K562 (cell line): Measurements from ENCODE around the gene GAPDH. TPM values are rescaled to one million over a fixed set of nuclear protein-coding genes. Genes with fewer than 3 reads are reported as not detected.

Experiments used
- ATF1 ChIP-seq, 2 experiments: fragments of 450-650 bp in 1 of 2; IDR thresholded peaks; 2 replicates each; pipeline ENCODE4 v1.6.1; 2016; ENCODE audit warnings: missing compliant biosample characterization in 1 of 2, missing genetic modification characterization in 1 of 2
- BMI1 ChIP-seq: fragments of 150-350 bp; IDR thresholded peaks from 2 replicates; pipeline ENCODE4 v1.6.1; 2014; ENCODE audit warnings: low read length
- BRCA1 ChIP-seq, 2 experiments: fragments of 450-650 bp in 1 of 2; sonication (generic) in 1 of 2; formaldehyde crosslinking in 1 of 2; IDR thresholded peaks; 2 replicates each; pipeline versions ENCODE4 v1.5.0 to v1.6.1; 2017 to 2020; ENCODE audit warnings: mild to moderate bottlenecking in 1 of 2, missing genetic modification reagents in 1 of 2
- FOXK1 ChIP-seq: sonication (generic); formaldehyde crosslinking; IDR thresholded peaks from 2 replicates; pipeline ENCODE4 v1.8.0; 2022; ENCODE audit warnings: missing genetic modification reagents, mild to moderate bottlenecking, borderline replicate concordance
- HMGN3 ChIP-seq: IDR thresholded peaks from 2 replicates; pipeline ENCODE4 v1.6.1; 2011; ENCODE audit warnings: borderline replicate concordance, low read depth, mild to moderate bottlenecking, mixed read lengths, low read length; ENCODE audit not compliant: insufficient read length; ENCODE audit errors: extremely low read depth
- HOXB6 ChIP-seq: fragments of 250-450 bp; sonication (Bioruptor Pico); IDR thresholded peaks from 2 replicates; pipeline ENCODE4 v1.5.1; 2022; ENCODE audit warnings: mild to moderate bottlenecking, borderline replicate concordance
- NFE2L1 ChIP-seq: fragments of 450-650 bp; IDR thresholded peaks from 2 replicates; pipeline ENCODE4 v1.6.1; 2016; ENCODE audit warnings: missing genetic modification characterization, low read depth, mild to moderate bottlenecking, missing compliant biosample characterization, moderate library complexity, borderline replicate concordance
- PHB ChIP-seq: fragments of 250-450 bp; sonication (Bioruptor Pico); IDR thresholded peaks from 2 replicates; pipeline ENCODE4 v1.5.0; 2021
- RAD51 ChIP-seq: fragments of 450-650 bp; IDR thresholded peaks from 2 replicates; pipeline ENCODE4 v1.7.1; 2016; ENCODE audit warnings: low read depth, mild to moderate bottlenecking, borderline replicate concordance
- RBM14 ChIP-seq: fragments of 200-400 bp; formaldehyde crosslinking; IDR thresholded peaks from 2 replicates; pipeline ENCODE4 v1.6.1; 2018; ENCODE audit warnings: low read depth, mild to moderate bottlenecking, low read length, moderate library complexity, borderline replicate concordance; ENCODE audit not compliant: insufficient read depth
- SAFB ChIP-seq: fragments of 200-400 bp; formaldehyde crosslinking; IDR thresholded peaks from 2 replicates; pipeline ENCODE4 v1.6.1; 2017; ENCODE audit warnings: low read depth, low read length, borderline replicate concordance
- SRSF3 ChIP-seq: fragments of 200-400 bp; formaldehyde crosslinking; IDR thresholded peaks from 2 replicates; pipeline ENCODE4 v1.6.1; 2016; ENCODE audit warnings: mild to moderate bottlenecking, low read length, moderate library complexity; ENCODE audit not compliant: insufficient read depth
- TAF15 ChIP-seq: fragments of 200-400 bp; formaldehyde crosslinking; IDR thresholded peaks from 2 replicates; pipeline ENCODE4 v1.6.1; 2017; ENCODE audit warnings: mild to moderate bottlenecking, low read depth, low read length, moderate library complexity
- ZC3H4 ChIP-seq: sonication (generic); formaldehyde crosslinking; IDR thresholded peaks from 2 replicates; pipeline ENCODE4 v1.9.0; 2021; ENCODE audit warnings: missing genetic modification reagents, borderline replicate concordance
- ZKSCAN8 ChIP-seq: fragments of 200-800 bp; sonication (Bioruptor generic); IDR thresholded peaks from 2 replicates; pipeline ENCODE4 v1.6.1; 2016; ENCODE audit warnings: missing genetic modification characterization, missing compliant biosample characterization
- ZNF140 ChIP-seq: fragments of 250-450 bp; sonication (Bioruptor Pico); IDR thresholded peaks from 2 replicates; pipeline ENCODE4 v1.8.0; 2021; ENCODE audit warnings: moderate library complexity, mild to moderate bottlenecking, inconsistent platforms
- ZNF184 ChIP-seq: sonication (generic); formaldehyde crosslinking; IDR thresholded peaks from 2 replicates; pipeline ENCODE4 v1.5.0; 2020; ENCODE audit warnings: missing genetic modification reagents
- ZNF24 ChIP-seq: fragments of 450-650 bp; IDR thresholded peaks from 2 replicates; pipeline ENCODE4 v1.6.1; 2016
- ZNF3 ChIP-seq: fragments of 250-450 bp; sonication (Bioruptor Pico); IDR thresholded peaks from 2 replicates; pipeline ENCODE4 v1.5.0; 2021; ENCODE audit warnings: mild to moderate bottlenecking, moderate library complexity
- ZNF436 ChIP-seq: fragments of 250-450, 450-650 bp; sonication (Bioruptor Pico); formaldehyde crosslinking; IDR thresholded peaks from 2 replicates; pipeline ENCODE4 v1.7.0; 2020; ENCODE audit warnings: mild to moderate bottlenecking
- polyA plus RNA-seq, 8 experiments: library from polyadenylated mRNA; depleted of rRNA in 4 of 8; stranded (reverse) in 5 of 8; unstranded in 3 of 8; fragments of >200 nt; fragmentation: Nextera tagmentation in 2 of 8; fragmentation: Illumina TruSeq in 1 of 8; extraction: Ambion mirVana in 2 of 8; extraction: Trizol in 1 of 8; gene quantifications; 2 replicates each; pipeline versions ENCODE4 v1.2.1 to v1.2.3, GENCODE V29; 2011 to 2014; ENCODE audit warnings: inconsistent platforms in 1 of 8, missing spikeins in 1 of 8
- total RNA-seq, 7 experiments: library from RNA; depleted of rRNA in 6 of 7; stranded (reverse); fragments of >200 nt in 6 of 7; fragmentation: Illumina TruSeq in 2 of 7; extraction: Trizol in 2 of 7; gene quantifications; 2 replicates each; pipeline versions ENCODE4 v1.2.1 to v1.2.3, GENCODE V29; 2011 to 2021; ENCODE audit warnings: low replicate concordance in 1 of 7
- TF ChIP-seq, protein P1 (sequence below): sonication (generic); formaldehyde crosslinking; IDR thresholded peaks from 2 replicates; pipeline ENCODE4 v1.8.1; 2022; ENCODE audit warnings: missing genetic modification reagents
- TF ChIP-seq, protein P2 (sequence below), 2 experiments: fragments of 450-650 bp; IDR thresholded peaks; 2 replicates each; pipeline ENCODE4 v1.6.1; 2016
- TF ChIP-seq, protein P3 (sequence below): fragments of 250-450 bp; sonication (Bioruptor Pico); IDR thresholded peaks from 2 replicates; pipeline ENCODE4 v1.4.0; 2020; ENCODE audit warnings: mild to moderate bottlenecking, moderate library complexity, borderline replicate concordance

GAPDH gene
- total and polyA plus RNA-seq, 9 of the 15 experiments (the other 6 are each of a cell fraction or from before 2014, with no cell fraction given), result 2,206 to 6,793 (median 4,217) TPM

DNA sequence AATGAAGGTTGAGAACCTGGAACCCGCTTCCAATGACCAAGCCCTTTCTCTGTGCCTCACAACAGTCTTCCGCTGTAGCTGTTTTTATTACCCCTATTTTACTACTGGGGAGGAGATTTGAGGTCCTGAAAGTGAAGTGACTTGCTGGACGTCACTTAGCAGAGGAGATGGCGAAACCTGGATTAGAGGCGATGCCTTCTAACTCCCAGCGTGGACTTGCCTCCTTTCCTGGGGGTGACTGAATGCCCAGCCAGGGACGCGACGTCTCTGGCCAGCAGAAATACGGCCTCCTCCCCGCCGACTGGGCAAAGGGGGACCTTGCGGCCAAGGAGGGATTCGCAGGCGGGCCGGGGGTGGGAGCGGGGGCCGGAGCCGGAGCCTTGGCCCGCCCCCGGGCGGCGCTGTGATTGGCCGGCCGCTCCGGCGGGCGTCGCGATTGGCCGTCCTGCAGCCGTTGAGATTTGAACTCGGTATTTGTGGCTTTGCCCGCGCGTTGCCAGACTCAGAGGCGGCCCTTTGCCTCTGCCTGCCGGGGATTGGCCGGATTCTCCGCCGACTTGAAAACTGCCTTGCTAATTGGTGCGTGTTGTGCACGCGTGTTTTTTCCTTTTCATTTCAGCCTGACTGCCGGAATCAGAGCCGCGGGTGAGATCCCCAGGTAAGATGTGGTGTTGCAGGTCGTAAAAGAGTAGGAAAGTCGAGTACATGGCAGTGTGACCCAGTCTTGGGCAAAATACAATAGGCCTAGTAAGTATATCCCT lies 40.6 kb upstream of the GAPDH start, which contains the start of gene NCAPD2 (continued):
- TF ChIP-seq, protein P1, sequence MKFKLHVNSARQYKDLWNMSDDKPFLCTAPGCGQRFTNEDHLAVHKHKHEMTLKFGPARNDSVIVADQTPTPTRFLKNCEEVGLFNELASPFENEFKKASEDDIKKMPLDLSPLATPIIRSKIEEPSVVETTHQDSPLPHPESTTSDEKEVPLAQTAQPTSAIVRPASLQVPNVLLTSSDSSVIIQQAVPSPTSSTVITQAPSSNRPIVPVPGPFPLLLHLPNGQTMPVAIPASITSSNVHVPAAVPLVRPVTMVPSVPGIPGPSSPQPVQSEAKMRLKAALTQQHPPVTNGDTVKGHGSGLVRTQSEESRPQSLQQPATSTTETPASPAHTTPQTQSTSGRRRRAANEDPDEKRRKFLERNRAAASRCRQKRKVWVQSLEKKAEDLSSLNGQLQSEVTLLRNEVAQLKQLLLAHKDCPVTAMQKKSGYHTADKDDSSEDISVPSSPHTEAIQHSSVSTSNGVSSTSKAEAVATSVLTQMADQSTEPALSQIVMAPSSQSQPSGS (CRISPR knock-in tag), result no peak
- no peak for TF ChIP-seq ZNF3 (CRISPR knock-in tag)
- TF ChIP-seq ATF1 (CRISPR knock-in tag; IDR thresholded peaks at IDR 0.05), result no peak
- peak; percentile 65 for TF ChIP-seq ATF1 (tag; IDR thresholded peaks at IDR 0.05)
- TF ChIP-seq SAFB, result peak; percentile 60; the same call in 1 of the 2 replicates
- no peak for TF ChIP-seq RBM14
- no peak for TF ChIP-seq BMI1
- TF ChIP-seq, protein P2, sequence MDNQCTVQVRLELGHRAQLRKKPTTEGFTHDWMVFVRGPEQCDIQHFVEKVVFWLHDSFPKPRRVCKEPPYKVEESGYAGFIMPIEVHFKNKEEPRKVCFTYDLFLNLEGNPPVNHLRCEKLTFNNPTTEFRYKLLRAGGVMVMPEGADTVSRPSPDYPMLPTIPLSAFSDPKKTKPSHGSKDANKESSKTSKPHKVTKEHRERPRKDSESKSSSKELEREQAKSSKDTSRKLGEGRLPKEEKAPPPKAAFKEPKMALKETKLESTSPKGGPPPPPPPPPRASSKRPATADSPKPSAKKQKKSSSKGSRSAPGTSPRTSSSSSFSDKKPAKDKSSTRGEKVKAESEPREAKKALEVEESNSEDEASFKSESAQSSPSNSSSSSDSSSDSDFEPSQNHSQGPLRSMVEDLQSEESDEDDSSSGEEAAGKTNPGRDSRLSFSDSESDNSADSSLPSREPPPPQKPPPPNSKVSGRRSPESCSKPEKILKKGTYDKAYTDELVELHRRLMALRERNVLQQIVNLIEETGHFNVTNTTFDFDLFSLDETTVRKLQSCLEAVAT (IDR thresholded peaks at IDR 0.05), result no peak
- TF ChIP-seq ZNF436 (CRISPR knock-in tag), result no peak
- TF ChIP-seq TAF15, result no peak
- no peak for TF ChIP-seq PHB
- no peak for TF ChIP-seq ZKSCAN8 (CRISPR knock-in tag)
- no peak for TF ChIP-seq ZNF140 (CRISPR knock-in tag)
- no peak for TF ChIP-seq FOXK1 (CRISPR knock-in tag)
- no peak for TF ChIP-seq NFE2L1
- TF ChIP-seq BRCA1 (IDR thresholded peaks at IDR 0.05), result no peak
- no peak for TF ChIP-seq BRCA1 (CRISPR knock-in tag; IDR thresholded peaks at IDR 0.05)
- no peak for TF ChIP-seq HOXB6 (CRISPR knock-in tag)
- no peak for TF ChIP-seq RAD51
- TF ChIP-seq ZNF184 (CRISPR knock-in tag), result no peak
- TF ChIP-seq, protein P3, sequence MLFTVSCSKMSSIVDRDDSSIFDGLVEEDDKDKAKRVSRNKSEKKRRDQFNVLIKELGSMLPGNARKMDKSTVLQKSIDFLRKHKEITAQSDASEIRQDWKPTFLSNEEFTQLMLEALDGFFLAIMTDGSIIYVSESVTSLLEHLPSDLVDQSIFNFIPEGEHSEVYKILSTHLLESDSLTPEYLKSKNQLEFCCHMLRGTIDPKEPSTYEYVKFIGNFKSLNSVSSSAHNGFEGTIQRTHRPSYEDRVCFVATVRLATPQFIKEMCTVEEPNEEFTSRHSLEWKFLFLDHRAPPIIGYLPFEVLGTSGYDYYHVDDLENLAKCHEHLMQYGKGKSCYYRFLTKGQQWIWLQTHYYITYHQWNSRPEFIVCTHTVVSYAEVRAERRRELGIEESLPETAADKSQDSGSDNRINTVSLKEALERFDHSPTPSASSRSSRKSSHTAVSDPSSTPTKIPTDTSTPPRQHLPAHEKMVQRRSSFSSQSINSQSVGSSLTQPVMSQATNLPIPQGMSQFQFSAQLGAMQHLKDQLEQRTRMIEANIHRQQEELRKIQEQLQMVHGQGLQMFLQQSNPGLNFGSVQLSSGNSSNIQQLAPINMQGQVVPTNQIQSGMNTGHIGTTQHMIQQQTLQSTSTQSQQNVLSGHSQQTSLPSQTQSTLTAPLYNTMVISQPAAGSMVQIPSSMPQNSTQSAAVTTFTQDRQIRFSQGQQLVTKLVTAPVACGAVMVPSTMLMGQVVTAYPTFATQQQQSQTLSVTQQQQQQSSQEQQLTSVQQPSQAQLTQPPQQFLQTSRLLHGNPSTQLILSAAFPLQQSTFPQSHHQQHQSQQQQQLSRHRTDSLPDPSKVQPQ (CRISPR knock-in tag), result no peak
- no peak for TF ChIP-seq SRSF3
- no peak for TF ChIP-seq ZC3H4 (CRISPR knock-in tag)
- TF ChIP-seq ZNF24, result no peak; the same call in 1 of the 2 replicates
- TF ChIP-seq HMGN3, result peak; percentile 49
